WTC11 (cell line): ENCODE results near the gene DYNC2LI1.

Source experiments
- ATF2 ChIP-seq: sonication (generic); formaldehyde crosslinking; IDR thresholded peaks from 2 replicates; pipeline ENCODE4 v1.8.1; 2022; ENCODE audit warnings: low read depth, missing genetic modification reagents, borderline replicate concordance
- CTCF ChIP-seq: fragments of 200-600 bp; IDR thresholded peaks from 2 replicates; pipeline ENCODE4 v1.8.0; 2022; ENCODE audit warnings: antibody characterized with exemption
- FOXP4 ChIP-seq: sonication (generic); formaldehyde crosslinking; IDR thresholded peaks from 2 replicates; pipeline ENCODE4 v1.8.0; 2022; ENCODE audit warnings: mild to moderate bottlenecking, missing genetic modification reagents
- GABPB1 ChIP-seq: sonication (generic); formaldehyde crosslinking; IDR thresholded peaks from 2 replicates; pipeline ENCODE4 v1.8.1; 2023; ENCODE audit warnings: mild to moderate bottlenecking, missing genetic modification reagents
- IRF1 ChIP-seq: sonication (generic); formaldehyde crosslinking; IDR thresholded peaks from 2 replicates; pipeline ENCODE4 v1.8.0; 2023; ENCODE audit warnings: missing genetic modification reagents
- MAX ChIP-seq: sonication (generic); formaldehyde crosslinking; IDR thresholded peaks from 2 replicates; pipeline ENCODE4 v1.8.0; 2022; ENCODE audit warnings: mild to moderate bottlenecking, missing genetic modification reagents
- NFYB ChIP-seq: sonication (generic); formaldehyde crosslinking; conservative IDR thresholded peaks from 2 replicates; pipeline ENCODE4 v1.8.0; 2022; ENCODE audit warnings: low read depth, missing genetic modification reagents
- ZBTB21 ChIP-seq: sonication (generic); formaldehyde crosslinking; IDR thresholded peaks from 2 replicates; pipeline ENCODE4 v1.8.1; 2023; ENCODE audit warnings: mild to moderate bottlenecking, missing genetic modification reagents, borderline replicate concordance
- ZNF121 ChIP-seq: sonication (generic); formaldehyde crosslinking; IDR thresholded peaks from 2 replicates; pipeline ENCODE4 v1.8.0; 2023; ENCODE audit warnings: missing genetic modification reagents
- ZNF317 ChIP-seq: sonication (generic); formaldehyde crosslinking; IDR thresholded peaks from 2 replicates; pipeline ENCODE4 v1.8.1; 2023; ENCODE audit warnings: low read depth, mild to moderate bottlenecking, moderate library complexity, missing genetic modification reagents, borderline replicate concordance
- ZNF396 ChIP-seq: fragments of 250-450 bp; sonication (Bioruptor Pico); IDR thresholded peaks from 2 replicates; pipeline ENCODE4 v1.8.0; 2021; ENCODE audit warnings: mild to moderate bottlenecking, moderate library complexity, borderline replicate concordance
- ZNF671 ChIP-seq: fragments of 250-450 bp; sonication (Bioruptor Pico); IDR thresholded peaks from 2 replicates; pipeline ENCODE4 v1.8.0; 2021; ENCODE audit warnings: mild to moderate bottlenecking
- TF ChIP-seq, protein P1 (sequence below): sonication (generic); formaldehyde crosslinking; IDR thresholded peaks from 2 replicates; pipeline ENCODE4 v1.8.0; 2022; ENCODE audit warnings: mild to moderate bottlenecking, missing genetic modification reagents

DNA sequence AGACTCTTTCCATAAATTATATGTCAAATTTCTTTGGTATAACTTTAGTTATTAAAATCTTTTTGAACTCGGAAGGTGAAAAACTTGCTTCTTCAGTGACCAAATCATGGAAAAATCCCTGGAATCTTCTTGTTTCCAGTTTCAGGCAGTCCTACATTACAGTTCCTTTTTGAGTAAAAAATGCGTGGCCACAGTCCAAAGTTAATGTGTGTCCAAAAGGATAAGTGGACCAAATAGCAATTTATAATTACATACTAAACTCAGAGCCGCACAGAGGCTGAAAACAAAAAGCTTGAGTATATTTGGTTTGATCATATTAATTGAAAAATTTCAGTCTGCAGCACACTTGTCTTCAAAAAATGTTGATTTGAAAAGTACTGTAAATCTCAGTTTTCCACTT, 28.4 kb upstream of the DYNC2LI1 start:
- TF ChIP-seq IRF1 (no peak), ZNF671 (CRISPR knock-in tag) (no peak), ATF2 (CRISPR knock-in tag) (no peak), NFYB (no peak), ZNF121 (CRISPR knock-in tag) (no peak), ZNF396 (CRISPR knock-in tag) (no peak), ZBTB21 (CRISPR knock-in tag) (no peak), ZNF317 (no peak), FOXP4 (CRISPR knock-in tag) (no peak), MAX (CRISPR knock-in tag) (no peak), CTCF (no peak), GABPB1 (CRISPR knock-in tag) (no peak)
- TF ChIP-seq, protein P1, sequence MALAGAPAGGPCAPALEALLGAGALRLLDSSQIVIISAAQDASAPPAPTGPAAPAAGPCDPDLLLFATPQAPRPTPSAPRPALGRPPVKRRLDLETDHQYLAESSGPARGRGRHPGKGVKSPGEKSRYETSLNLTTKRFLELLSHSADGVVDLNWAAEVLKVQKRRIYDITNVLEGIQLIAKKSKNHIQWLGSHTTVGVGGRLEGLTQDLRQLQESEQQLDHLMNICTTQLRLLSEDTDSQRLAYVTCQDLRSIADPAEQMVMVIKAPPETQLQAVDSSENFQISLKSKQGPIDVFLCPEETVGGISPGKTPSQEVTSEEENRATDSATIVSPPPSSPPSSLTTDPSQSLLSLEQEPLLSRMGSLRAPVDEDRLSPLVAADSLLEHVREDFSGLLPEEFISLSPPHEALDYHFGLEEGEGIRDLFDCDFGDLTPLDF (CRISPR knock-in tag): no peak
